Astrocyte (in vitro differentiated cells and primary cell): ENCODE results near the gene SLC43A3.

Experiments
- EZH2 ChIP-seq: IDR thresholded peaks from 2 replicates; pipeline ENCODE4 v1.6.1; 2012; ENCODE audit warnings: mild to moderate bottlenecking, low read length, inconsistent platforms; ENCODE audit not compliant: insufficient read depth
- TF ChIP-seq, protein P1 (sequence below): IDR thresholded peaks from 2 replicates; pipeline ENCODE4 v1.5.1; 2011; ENCODE audit warnings: low read depth, mild to moderate bottlenecking, inconsistent platforms, low read length, moderate library complexity; ENCODE audit not compliant: insufficient read depth

DNA sequence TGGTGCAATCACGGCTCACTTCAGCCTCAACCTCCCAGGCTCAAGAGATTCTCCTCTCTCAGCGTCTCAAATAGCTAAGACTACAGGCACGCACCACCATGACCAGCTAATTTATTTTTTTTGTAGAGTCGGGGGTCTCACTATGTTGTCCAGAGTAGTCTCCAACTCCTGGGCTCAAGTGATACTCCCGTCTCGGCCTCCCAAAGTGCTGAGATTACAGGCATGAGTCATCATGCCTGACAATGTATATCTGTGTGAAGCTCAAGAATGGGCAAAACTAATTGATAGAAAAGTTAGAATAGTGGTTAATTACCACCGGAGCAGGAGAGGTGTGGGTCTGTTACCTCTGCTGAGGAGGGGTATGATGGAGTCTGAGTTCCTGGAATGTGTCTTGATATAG lies 9.1 kb upstream of the SLC43A3 start:
- TF ChIP-seq, protein P1, sequence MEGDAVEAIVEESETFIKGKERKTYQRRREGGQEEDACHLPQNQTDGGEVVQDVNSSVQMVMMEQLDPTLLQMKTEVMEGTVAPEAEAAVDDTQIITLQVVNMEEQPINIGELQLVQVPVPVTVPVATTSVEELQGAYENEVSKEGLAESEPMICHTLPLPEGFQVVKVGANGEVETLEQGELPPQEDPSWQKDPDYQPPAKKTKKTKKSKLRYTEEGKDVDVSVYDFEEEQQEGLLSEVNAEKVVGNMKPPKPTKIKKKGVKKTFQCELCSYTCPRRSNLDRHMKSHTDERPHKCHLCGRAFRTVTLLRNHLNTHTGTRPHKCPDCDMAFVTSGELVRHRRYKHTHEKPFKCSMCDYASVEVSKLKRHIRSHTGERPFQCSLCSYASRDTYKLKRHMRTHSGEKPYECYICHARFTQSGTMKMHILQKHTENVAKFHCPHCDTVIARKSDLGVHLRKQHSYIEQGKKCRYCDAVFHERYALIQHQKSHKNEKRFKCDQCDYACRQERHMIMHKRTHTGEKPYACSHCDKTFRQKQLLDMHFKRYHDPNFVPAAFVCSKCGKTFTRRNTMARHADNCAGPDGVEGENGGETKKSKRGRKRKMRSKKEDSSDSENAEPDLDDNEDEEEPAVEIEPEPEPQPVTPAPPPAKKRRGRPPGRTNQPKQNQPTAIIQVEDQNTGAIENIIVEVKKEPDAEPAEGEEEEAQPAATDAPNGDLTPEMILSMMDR, result no peak
- TF ChIP-seq EZH2, result no peak
